ENCODE measurements around the gene ITGB3.

- no peak for TF ChIP-seq CTCF (IDR thresholded peaks at IDR 0.05)
- no peak for TF ChIP-seq POLR2A (IDR thresholded peaks at IDR 0.05)
Observed at GRCh38 chr17:47205419-47205963, 48.1 kb upstream of the ITGB3 start.
